MM.1S (cell line): Measurements from ENCODE around the gene CA10.

Experiments used
- CTCF ChIP-seq: fragments of 300-600 bp; sonication (generic); IDR thresholded peaks from 2 replicates; pipeline ENCODE4 v1.5.1; 2016; ENCODE audit warnings: antibody characterized with exemption, low read length, mixed read lengths
- EZH2 ChIP-seq: fragments of 300-600 bp; sonication (generic); optimal IDR thresholded peaks from 2 replicates; pipeline ENCODE3; 2017; ENCODE audit warnings: low read depth, mild to moderate bottlenecking, antibody characterized with exemption, low read length, mixed read lengths
- EZH2phosphoT487 ChIP-seq: fragments of 300-600 bp; sonication (generic); IDR thresholded peaks from 2 replicates; pipeline ENCODE4 v1.6.1; 2018; ENCODE audit warnings: antibody characterized with exemption, low read length

DNA sequence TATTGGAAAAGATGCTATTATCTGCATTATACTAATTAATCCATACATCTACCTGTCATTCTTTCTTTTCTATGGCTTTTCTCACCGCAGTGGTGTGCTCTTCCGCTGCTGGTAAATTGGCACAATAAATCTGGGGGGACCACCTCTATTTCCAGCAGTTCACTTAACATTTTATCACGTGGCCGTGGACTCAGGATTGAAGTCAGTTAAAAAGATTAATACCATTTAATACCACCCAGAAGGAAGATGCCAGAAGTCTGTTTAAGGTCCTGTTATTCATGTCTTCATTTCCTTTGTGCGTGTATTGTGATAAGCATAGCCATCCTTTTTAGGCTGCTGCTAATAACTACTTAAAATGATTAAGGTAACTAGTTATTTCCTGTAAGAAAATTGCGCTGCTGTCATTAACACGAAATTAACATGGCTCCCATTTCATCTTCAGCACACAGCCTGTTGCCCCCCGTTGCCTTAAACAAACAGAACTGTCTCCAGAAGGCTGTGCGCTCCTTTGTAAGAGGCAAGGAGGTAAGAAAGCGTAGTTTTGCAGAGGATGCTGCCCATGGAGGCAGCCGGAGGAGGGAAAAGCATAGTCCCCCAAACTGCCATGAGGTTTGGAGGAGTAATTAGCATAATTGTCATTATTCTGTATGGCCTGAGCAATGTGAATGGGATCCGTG is 483.8 kb downstream of the CA10 start:
- TF ChIP-seq CTCF (no peak), EZH2 (no peak), EZH2phosphoT487 (no peak)
